ENCODE results near the gene TUBB3. TPM values are rescaled to one million over a fixed set of nuclear protein-coding genes. Genes with fewer than 3 reads are reported as not detected.

The TUBB3 gene
- total RNA-seq, 1 donor from 2014 or later = 201 TPM

DNA sequence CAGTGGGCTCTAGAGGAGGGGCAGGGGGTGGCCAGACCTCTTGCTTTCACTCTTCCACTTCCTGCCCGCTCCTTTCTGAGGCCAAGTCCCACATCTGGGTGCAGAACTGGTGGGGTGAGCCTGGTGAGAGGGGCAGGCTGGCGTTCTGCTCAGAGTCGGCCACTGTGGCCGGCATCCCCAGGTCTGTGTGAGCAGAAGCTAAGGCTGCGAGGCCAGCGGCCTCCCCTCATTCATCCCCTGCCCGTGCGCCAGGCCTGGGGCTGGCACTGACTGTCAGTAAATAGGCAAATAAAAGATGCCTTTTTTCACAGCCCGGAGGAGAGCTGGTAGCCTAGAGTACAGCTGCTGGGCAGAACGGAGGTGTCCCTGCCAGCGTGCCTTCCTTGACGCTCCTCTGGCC lies 26.6 kb downstream of the TUBB3 start:
- Mint-ChIP-seq H3K4me3 (ENCODE audit: low read depth) (peak overlapping the region; percentile 80), H3K36me3 (ENCODE audit: insufficient read depth) (no peaks in the 10 kb centered on the region), H3K4me1 (ENCODE audit: low read depth) (no peaks in the 10 kb centered on the region)

DNA sequence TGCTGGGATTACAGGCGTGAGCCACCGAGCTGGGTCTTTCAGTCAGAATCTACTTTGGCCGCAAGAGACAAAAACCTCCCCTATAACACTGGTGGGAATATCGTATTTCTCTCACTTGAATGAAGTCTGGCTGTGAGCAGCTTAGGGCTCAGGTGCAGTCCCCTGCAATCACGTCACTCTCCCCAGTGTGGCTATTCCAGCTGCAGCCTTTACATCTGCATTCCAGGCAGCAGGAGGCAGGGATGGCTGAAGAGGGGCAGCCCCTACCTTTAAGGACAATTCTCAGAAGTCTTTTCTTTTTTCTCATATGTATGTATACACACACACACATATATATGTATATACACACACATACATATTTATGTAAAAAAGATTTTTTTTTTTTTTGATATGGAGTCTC lies 28.4 kb downstream of the TUBB3 start:
- no peak for DNase-seq (ENCODE audit: low spot score, unreplicated experiment)
- Mint-ChIP-seq H3K27ac (no peak overlapping the region), H3K4me1 (ENCODE audit: low read depth) (no peaks in the 10 kb centered on the region), H3K9me3 (ENCODE audit: low read depth) (no peaks in the 10 kb centered on the region), H3K27me3 (peaks cover 9% of the 10 kb centered on the region), H3K36me3 (ENCODE audit: insufficient read depth) (no peaks in the 10 kb centered on the region), H3K4me3 (ENCODE audit: low read depth) (peak overlapping the region; percentile 59)
- TF ChIP-seq, protein P1, sequence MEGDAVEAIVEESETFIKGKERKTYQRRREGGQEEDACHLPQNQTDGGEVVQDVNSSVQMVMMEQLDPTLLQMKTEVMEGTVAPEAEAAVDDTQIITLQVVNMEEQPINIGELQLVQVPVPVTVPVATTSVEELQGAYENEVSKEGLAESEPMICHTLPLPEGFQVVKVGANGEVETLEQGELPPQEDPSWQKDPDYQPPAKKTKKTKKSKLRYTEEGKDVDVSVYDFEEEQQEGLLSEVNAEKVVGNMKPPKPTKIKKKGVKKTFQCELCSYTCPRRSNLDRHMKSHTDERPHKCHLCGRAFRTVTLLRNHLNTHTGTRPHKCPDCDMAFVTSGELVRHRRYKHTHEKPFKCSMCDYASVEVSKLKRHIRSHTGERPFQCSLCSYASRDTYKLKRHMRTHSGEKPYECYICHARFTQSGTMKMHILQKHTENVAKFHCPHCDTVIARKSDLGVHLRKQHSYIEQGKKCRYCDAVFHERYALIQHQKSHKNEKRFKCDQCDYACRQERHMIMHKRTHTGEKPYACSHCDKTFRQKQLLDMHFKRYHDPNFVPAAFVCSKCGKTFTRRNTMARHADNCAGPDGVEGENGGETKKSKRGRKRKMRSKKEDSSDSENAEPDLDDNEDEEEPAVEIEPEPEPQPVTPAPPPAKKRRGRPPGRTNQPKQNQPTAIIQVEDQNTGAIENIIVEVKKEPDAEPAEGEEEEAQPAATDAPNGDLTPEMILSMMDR (IDR thresholded peaks at IDR 0.05; ENCODE audit: unreplicated experiment) = no peak

More for the DNA sequence above, 26.6 kb downstream of the TUBB3 start:
- no peak for DNase-seq (ENCODE audit: low spot score, unreplicated experiment)
- H3K27me3 Mint-ChIP-seq = peaks cover 17% of the 10 kb centered on the region
- TF ChIP-seq, protein P1 (IDR thresholded peaks at IDR 0.05; ENCODE audit: unreplicated experiment) = no peak
- H3K27ac Mint-ChIP-seq = peak overlapping the region; percentile 62
- no peaks in the 10 kb centered on the region for H3K9me3 Mint-ChIP-seq (ENCODE audit: low read depth)

DNA sequence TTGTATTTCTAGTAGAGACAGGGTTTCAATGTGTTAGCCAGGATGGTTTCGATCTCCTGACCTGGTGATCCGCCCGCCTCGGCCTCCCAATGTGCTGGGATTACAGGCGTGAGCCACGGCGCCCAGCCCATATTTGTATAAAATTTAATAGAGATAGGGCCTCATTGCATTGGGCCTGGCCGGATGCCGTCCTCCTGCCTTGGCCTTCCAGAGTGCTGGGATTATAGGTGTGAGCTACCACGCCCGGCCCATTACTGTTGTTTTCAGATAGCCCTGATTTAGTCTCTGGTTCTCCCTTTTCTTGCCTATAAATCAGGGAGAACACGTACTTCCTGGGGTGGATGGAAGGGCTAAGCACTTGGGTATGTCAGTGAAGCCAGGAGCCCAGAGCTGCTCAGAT lies 28.9 kb downstream of the TUBB3 start:
- H3K36me3 Mint-ChIP-seq (ENCODE audit: insufficient read depth) = no peaks in the 10 kb centered on the region
- no peaks in the 10 kb centered on the region for H3K4me1 Mint-ChIP-seq (ENCODE audit: low read depth)
- peaks cover 8% of the 10 kb centered on the region for H3K27me3 Mint-ChIP-seq
- H3K27ac Mint-ChIP-seq = no peak overlapping the region
- TF ChIP-seq, protein P1 (IDR thresholded peaks at IDR 0.05; ENCODE audit: unreplicated experiment) = no peak
- H3K9me3 Mint-ChIP-seq (ENCODE audit: low read depth) = no peaks in the 10 kb centered on the region
- DNase-seq (ENCODE audit: low spot score, unreplicated experiment) = no peak
- H3K4me3 Mint-ChIP-seq (ENCODE audit: low read depth) = no peak overlapping the region

DNA sequence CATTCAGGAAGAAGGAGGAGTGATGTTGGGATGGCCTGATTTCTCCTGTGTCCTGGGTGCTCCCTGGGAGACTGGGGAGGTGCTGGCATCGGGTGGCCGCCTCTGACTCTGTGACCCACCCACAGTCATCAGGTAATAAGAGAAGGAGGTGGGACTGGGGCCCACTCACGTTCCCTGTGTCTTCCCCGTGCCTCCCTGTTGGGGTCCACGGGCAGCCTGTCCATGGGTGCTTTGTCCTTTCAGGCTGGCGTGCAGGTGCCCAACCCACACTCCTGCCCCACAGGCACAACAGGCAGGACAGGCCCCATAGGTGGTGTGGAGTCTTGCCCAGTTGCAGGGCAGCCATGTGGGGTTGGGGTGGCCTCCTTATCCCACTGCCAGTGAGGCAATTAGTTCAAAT lies 29.4 kb downstream of the TUBB3 start:
- no peak for DNase-seq (ENCODE audit: low spot score, unreplicated experiment)
- Mint-ChIP-seq H3K4me1 (ENCODE audit: low read depth) (no peaks in the 10 kb centered on the region), H3K27me3 (peaks cover 3% of the 10 kb centered on the region), H3K9me3 (ENCODE audit: low read depth) (no peaks in the 10 kb centered on the region), H3K27ac (no peak overlapping the region), H3K36me3 (ENCODE audit: insufficient read depth) (peaks cover 2% of the 10 kb centered on the region), H3K4me3 (ENCODE audit: low read depth) (no peak overlapping the region)
- TF ChIP-seq, protein P1 (IDR thresholded peaks at IDR 0.05; ENCODE audit: unreplicated experiment) = no peak

DNA sequence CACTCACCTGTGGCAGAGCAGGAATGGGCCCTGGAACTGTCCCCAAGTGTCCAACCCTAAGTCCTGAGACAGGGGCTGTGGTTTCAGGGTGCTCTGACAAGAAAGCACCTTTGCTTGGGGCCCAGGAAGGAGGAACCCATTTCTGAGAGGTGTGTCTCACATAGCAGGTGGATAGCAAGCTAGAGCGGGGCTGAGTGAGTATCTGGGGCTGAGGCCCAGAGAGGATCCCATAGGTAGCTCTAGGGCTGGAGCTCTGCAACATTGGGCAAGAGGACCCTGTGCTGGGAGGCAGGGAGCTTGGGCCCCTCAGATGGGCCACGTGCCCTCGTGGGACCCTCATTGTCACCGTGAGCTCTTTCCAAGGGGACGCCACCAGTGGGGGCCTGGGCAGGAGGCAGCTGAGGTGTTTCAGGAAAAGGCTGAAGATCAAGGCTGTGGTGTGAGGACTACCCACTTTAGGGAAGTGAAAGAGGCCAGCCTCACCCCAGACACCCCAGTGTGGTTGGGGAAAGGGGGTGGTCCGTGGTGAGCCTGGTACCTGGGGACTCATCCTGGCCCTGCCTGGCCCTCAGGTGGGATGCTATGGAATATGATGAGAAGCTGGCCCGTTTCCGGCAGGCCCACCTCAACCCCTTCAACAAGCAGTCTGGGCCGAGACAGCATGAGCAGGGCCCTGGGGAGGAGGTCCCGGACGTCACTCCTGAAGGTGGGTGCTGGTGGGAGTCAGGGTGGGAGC lies 30.7 kb downstream of the TUBB3 start:
- no peak overlapping the region for H3K4me3 Mint-ChIP-seq (ENCODE audit: low read depth)
- no peaks in the 10 kb centered on the region for H3K27me3 Mint-ChIP-seq

More for the DNA sequence above, 30.7 kb downstream of the TUBB3 start:
- Mint-ChIP-seq H3K36me3 (ENCODE audit: insufficient read depth) (peaks cover 8% of the 10 kb centered on the region), H3K27ac (no peak overlapping the region), H3K9me3 (ENCODE audit: low read depth) (no peaks in the 10 kb centered on the region), H3K4me1 (ENCODE audit: low read depth) (no peaks in the 10 kb centered on the region)
- TF ChIP-seq, protein P1 (IDR thresholded peaks at IDR 0.05; ENCODE audit: unreplicated experiment) = no peak
- no peak for DNase-seq (ENCODE audit: low spot score, unreplicated experiment)
